Mucosa of stomach (tissue), 1 donor: ENCODE measurements around the gene GLIS1.

Source experiments
- H3K27me3 ChIP-seq: one replicate; pipeline ENCODE4 v1.7.0; 2013; ENCODE audit warnings: mild to moderate bottlenecking, low read length; ENCODE audit not compliant: control insufficient read depth, insufficient read depth
- H3K36me3 ChIP-seq: one replicate; pipeline ENCODE4 v1.7.0; 2013; ENCODE audit warnings: low read length; ENCODE audit not compliant: control insufficient read depth, insufficient read depth
- H3K4me1 ChIP-seq: one replicate; pipeline ENCODE4 v1.7.0; 2013; ENCODE audit warnings: mild to moderate bottlenecking, low read length; ENCODE audit not compliant: control insufficient read depth, insufficient read depth
- H3K4me3 ChIP-seq: one replicate; pipeline ENCODE4 v1.7.0; 2013; ENCODE audit warnings: low read length
- H3K9ac ChIP-seq: one replicate; pipeline ENCODE4 v1.7.0; 2013; ENCODE audit warnings: mild to moderate bottlenecking, low read length, moderate library complexity
- H3K9me3 ChIP-seq: one replicate; pipeline ENCODE4 v1.7.0; 2013; ENCODE audit warnings: mild to moderate bottlenecking, low read length, moderate library complexity; ENCODE audit not compliant: control insufficient read depth
- donor health status: Pancreatic carcinoma.

Gene GLIS1

GRCh38 chr1:53576866-53577760 is 161.9 kb downstream of the GLIS1 start:
- H3K27me3 ChIP-seq: peaks cover 3% of the 10 kb centered on the region

GRCh38 chr1:53576381-53576801 is 162.6 kb downstream of the GLIS1 start:
- Histone ChIP-seq H3K36me3 (no peaks in the 10 kb centered on the region), H3K4me3 (no peak overlapping the region), H3K27me3 (peaks cover 3% of the 10 kb centered on the region), H3K9ac (no peak overlapping the region), H3K4me1 (no peaks in the 10 kb centered on the region), H3K9me3 (no peaks in the 10 kb centered on the region)

More at GRCh38 chr1:53576866-53577760, 161.9 kb downstream of the GLIS1 start:
- Histone ChIP-seq H3K4me1 (no peaks in the 10 kb centered on the region), H3K4me3 (no peak overlapping the region), H3K36me3 (no peaks in the 10 kb centered on the region), H3K9ac (no peak overlapping the region), H3K9me3 (no peaks in the 10 kb centered on the region)

- no peaks in the 10 kb centered on the region for H3K9me3 ChIP-seq
- no peak overlapping the region for H3K9ac ChIP-seq
- H3K4me3 ChIP-seq: no peak overlapping the region
- no peaks in the 10 kb centered on the region for H3K4me1 ChIP-seq
- H3K27me3 ChIP-seq: peaks cover 3% of the 10 kb centered on the region
- no peaks in the 10 kb centered on the region for H3K36me3 ChIP-seq
Measured at GRCh38 chr1:53575955-53576320, 163.0 kb downstream of the GLIS1 start.

GRCh38 chr1:53575141-53575954 is 163.6 kb downstream of the GLIS1 start:
- H3K4me1 ChIP-seq: no peaks in the 10 kb centered on the region
- no peaks in the 10 kb centered on the region for H3K9me3 ChIP-seq
- H3K36me3 ChIP-seq: no peaks in the 10 kb centered on the region
- no peak overlapping the region for H3K9ac ChIP-seq
- no peak overlapping the region for H3K4me3 ChIP-seq
- H3K27me3 ChIP-seq: peaks cover 3% of the 10 kb centered on the region

- peaks cover 3% of the 10 kb centered on the region for H3K27me3 ChIP-seq
- no peak overlapping the region for H3K4me3 ChIP-seq
- H3K4me1 ChIP-seq: no peaks in the 10 kb centered on the region
- no peak overlapping the region for H3K9ac ChIP-seq
- no peaks in the 10 kb centered on the region for H3K9me3 ChIP-seq
- no peaks in the 10 kb centered on the region for H3K36me3 ChIP-seq
Measured at GRCh38 chr1:53574621-53575020, 164.3 kb downstream of the GLIS1 start.

GRCh38 chr1:53573931-53574330 is 165.0 kb downstream of the GLIS1 start:
- peaks cover 3% of the 10 kb centered on the region for H3K27me3 ChIP-seq
- H3K9me3 ChIP-seq: no peaks in the 10 kb centered on the region
- no peaks in the 10 kb centered on the region for H3K36me3 ChIP-seq
- no peaks in the 10 kb centered on the region for H3K4me1 ChIP-seq
- H3K9ac ChIP-seq: no peak overlapping the region
- no peak overlapping the region for H3K4me3 ChIP-seq

- Histone ChIP-seq H3K4me3 (no peak overlapping the region), H3K36me3 (no peaks in the 10 kb centered on the region), H3K9me3 (no peaks in the 10 kb centered on the region), H3K27me3 (peaks cover 3% of the 10 kb centered on the region), H3K9ac (no peak overlapping the region), H3K4me1 (no peaks in the 10 kb centered on the region)
Measured at GRCh38 chr1:53573522-53573921, 165.4 kb downstream of the GLIS1 start.

GRCh38 chr1:53572815-53573173 is 166.2 kb downstream of the GLIS1 start:
- Histone ChIP-seq H3K9me3 (no peaks in the 10 kb centered on the region), H3K36me3 (no peaks in the 10 kb centered on the region), H3K27me3 (peaks cover under 1% of the 10 kb centered on the region), H3K4me3 (no peak overlapping the region), H3K9ac (no peak overlapping the region), H3K4me1 (no peaks in the 10 kb centered on the region)

- Histone ChIP-seq H3K4me3 (no peak overlapping the region), H3K27me3 (no peaks in the 10 kb centered on the region), H3K36me3 (no peaks in the 10 kb centered on the region), H3K4me1 (no peaks in the 10 kb centered on the region), H3K9me3 (no peaks in the 10 kb centered on the region), H3K9ac (no peak overlapping the region)
Measured at GRCh38 chr1:53572065-53572814, 166.7 kb downstream of the GLIS1 start.

GRCh38 chr1:53568540-53568939 is 170.4 kb downstream of the GLIS1 start:
- H3K4me3 ChIP-seq: no peak overlapping the region

GRCh38 chr1:53567851-53568250 is 171.1 kb downstream of the GLIS1 start:
- Histone ChIP-seq H3K4me1 (no peaks in the 10 kb centered on the region), H3K36me3 (no peaks in the 10 kb centered on the region), H3K4me3 (no peak overlapping the region), H3K27me3 (no peaks in the 10 kb centered on the region), H3K9ac (no peak overlapping the region), H3K9me3 (no peaks in the 10 kb centered on the region)

More at GRCh38 chr1:53568540-53568939, 170.4 kb downstream of the GLIS1 start:
- Histone ChIP-seq H3K9me3 (no peaks in the 10 kb centered on the region), H3K9ac (no peak overlapping the region), H3K27me3 (no peaks in the 10 kb centered on the region), H3K36me3 (no peaks in the 10 kb centered on the region), H3K4me1 (no peaks in the 10 kb centered on the region)
